Fibroblast of skin of abdomen (primary cell): ENCODE results near the gene PEAK1.

Experiments
- DNase-seq: peaks from one replicate; pipeline ENCODE4 v3.0.0-alpha.2; 2013

Gene PEAK1

DNA sequence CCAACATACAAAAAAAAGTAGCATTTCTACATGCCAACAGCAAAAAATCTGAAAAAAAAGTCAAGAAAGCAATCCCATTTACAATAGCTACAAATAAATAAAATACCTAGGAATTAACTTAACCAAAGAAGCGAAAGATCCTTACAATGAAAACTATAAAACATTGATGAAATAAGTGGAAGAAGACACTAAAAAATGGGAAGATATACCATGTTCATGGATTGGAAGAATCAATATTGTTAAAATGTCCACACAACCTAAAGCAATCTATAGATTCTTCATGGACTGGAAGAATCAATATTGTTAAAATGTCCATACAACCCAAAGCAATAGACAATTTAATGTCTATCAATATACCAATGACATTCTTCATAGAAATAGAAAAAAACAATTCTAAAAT, 21.0 kb downstream of the PEAK1 start:
- no peak for DNase-seq

DNA sequence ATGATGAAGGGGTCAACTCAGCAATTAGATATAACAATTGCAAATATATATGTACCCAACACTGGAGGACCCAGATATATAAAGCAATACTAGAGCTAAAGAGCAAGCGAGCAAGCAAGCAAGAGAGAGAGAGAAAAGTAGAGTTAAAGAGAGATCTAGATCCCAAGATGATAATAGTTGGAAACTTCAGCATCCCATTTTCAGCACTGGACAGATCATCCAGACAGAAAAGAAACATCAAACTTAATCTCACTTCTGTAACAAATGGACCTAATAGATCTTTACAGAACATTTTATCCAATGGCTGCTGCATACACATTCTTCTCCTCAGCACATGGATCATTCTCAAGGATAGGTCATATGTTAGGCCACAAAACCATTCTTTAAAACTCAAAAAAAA, 23.2 kb downstream of the PEAK1 start:
- no peak for DNase-seq

DNA sequence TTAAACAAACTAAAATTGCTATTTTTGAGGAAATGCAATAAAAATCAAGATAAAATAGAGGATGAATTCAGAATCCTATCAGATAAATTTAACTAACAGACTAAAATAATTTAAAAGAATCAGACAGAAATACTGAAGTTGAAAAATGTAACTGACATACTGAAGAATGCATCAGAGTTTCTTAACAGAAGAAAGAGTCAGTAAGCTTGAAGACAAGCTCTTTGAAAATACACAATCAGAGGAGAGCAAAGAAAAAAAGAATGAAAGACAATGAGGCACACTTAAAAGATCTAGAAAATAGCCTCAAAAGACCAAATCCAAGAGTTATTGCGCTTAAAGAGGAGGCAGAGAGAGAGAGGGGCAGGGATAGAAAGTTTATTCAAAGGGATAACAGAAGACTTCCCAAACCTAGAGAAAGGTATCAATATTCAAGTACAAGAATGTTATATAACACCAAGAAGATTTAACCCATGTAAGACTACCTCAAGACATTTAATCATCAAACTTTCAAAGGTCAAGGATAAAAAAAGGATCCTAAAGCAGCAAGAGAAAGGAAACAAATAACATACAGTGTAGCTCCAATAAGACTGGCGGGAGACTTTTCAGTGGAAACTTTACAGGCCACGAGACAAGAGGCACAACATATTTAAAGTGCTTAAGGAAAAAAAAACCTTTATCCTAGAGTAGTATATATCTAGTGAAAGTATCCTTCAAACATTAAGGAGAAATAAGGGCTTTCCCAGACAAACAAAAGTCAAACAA, 24.7 kb downstream of the PEAK1 start:
- no peak for DNase-seq

DNA sequence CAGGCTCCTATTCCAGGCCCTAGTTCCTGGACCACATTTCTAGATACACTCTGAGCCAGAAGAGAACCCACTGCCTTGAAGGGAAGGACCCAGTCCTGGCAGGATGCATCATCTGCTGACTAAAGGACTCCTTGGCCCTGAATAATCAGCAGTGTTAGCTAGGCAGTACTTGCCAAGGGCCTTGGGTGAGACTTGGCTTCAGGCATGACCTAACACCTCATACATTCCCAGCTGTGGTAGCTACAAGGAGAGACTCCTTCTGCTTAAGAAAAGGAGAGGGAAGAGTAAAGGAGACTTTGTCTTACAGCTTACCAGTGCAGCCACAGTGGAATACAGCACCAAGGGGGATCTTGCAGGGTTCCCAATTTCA, 26.4 kb downstream of the PEAK1 start:
- DNase-seq: peak; percentile 28

DNA sequence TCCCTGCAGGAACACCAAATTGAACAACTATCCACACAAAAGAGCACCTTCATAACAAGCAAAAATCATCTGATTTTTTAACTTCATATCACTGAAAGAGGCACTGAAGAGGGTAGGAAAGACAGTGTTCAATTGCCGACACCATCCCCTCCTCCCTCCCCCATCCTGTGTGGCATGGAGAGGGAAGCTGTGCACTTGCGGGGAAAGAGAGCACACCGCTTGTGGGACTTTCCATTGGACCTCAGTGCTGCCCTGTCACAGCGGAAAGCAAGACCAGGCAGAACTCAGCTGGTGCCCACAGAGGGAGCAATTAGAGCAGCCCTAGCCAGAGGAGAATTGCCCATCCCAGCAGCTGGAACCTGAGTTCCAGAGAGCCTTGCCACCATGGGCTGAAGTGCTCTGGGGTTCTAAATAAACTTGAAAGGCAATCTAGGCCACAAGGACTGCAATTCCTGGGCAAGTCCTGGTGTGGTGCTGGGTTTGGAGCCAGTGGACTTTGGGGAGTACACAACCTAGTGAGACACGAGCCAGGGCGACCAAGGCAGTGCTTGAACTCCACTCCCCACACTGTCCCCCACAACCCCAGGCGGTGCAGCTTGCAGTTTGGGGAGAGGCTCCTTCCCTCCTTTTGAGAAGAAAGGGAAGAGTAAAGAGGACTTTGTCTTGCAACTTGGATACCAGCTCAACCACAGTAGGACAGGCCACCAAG, 27.0 kb downstream of the PEAK1 start:
- no peak for DNase-seq

DNA sequence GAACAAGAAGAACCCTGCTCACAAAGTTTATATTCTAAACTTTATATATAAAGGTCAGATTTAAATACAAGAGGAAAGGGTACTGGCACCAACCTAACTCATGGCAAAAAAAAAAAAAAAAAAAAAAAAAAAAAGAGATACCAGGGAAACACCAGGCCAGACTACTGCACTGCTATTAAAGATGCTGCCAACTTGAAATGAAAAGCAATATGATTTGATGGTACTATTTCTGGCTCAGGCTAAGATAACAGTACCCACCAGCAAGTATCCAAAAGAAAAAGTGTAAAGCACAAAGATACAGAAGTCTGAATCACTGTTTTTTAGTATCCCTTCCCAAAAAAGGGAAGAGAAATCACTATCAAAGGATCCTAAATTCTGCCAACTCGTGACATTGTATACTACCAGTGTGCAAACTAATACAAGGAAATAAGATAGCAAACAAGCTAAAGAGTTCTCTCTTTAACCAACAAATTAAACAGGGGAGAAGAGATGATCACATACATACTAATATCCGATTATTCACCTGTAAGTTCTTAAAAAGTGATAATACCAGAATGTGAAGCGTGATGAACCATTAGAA, 28.4 kb downstream of the PEAK1 start:
- DNase-seq: no peak

DNA sequence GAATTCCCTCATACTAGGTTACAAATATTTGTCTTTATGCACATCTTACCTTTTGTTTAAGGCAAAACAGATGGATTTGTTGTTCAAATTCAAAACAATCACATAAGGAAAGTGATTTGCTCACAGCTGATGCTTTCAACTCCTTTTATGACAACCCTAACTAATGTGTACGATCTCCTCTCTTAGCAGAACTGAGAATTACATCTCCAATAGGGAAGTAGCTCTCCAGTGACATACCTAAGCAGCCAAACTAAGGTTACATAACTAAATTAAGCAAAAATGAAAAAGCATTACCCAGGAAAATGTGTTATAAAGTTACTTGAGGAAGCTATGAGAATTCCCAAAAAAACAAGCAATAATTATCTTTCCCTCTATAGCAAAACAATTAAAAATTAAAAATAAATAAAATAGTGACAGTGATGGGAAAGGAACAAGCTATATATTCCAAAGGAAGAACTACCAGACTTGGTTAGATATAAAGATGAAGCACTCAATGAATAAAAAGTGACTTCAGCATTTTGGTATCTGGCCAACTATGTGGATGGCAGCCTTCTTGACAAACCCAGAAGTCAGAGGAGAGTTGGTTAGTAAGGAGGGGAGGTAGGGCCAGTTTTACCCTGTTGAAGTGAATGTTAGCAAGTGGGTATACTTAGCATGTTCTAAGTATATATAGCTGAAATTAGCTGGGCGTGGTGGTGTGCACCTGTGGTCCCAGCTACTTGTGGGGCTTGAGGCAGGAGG, 32.4 kb downstream of the PEAK1 start:
- DNase-seq: peak; percentile 25

DNA sequence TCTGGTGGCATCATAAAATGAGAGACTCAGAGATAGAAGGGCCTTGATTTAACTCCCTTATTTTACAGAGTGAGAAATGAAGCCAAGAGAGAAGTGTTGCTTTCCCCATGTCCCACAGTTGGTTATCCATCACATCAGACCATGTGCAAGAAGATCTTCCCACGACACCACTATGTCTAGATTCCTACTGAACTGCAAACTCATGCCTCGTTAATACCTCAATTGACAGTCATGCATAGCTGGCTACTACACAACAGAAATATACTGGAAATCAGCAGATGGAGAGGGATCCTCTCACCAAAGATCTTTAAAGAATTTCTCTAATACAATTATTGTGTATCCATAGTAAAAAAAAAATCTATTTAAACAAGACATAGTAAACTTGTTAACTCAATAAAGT, 33.3 kb downstream of the PEAK1 start:
- DNase-seq: peak; percentile 8

DNA sequence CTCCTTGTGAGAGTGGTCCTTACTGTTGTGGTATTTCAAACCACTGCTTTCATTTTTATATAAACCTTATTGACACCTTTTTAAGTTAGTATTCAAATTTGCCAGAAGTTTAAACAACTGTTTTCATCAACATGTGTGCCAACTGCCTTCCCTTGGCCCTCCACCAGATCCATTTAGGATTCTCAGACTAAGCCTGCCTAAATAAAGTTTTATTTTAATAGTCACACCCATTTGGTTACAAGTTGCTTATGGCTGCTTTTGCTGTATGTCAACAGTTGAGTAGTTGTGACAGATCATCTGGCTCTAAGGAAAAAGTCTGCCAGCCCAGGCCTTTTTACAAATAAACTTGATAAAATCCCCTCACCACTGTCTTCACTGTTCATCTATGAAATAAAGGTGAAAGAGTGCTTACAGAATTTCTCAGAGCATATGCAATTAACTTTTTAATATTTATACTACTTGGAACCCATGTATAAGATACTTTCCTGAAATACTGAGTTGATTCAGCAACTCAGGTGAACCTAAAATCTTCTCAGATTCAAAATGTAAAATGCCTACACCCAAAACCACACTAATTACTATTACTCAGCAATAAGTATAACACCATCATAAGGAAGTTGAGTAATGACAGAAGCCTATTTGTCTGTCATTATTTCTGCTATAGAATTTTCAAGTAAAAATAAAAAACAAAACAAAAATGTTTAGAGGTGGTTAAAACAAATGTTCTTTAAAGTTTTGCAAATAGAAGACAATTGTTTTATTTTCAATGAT, 35.1 kb downstream of the PEAK1 start:
- DNase-seq: no peak

DNA sequence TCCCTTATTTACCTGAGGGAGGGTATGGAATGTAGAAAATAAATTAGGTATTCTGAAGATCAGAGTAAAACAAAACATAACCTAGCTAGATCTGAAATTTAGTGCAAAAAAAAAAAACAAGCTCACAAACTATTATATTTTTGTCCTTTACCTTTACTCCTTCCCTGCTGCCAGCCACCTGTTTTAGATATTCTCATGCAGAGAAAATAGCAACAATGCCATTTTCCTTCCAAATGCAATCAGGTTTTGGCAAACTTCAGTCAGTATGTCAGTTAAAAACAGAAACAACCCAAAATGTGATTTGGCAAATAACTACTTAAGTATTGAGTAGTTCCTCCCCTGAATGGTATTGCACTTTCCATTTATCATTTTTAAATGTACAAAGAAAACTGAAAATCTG, 35.8 kb downstream of the PEAK1 start:
- no peak for DNase-seq

DNA sequence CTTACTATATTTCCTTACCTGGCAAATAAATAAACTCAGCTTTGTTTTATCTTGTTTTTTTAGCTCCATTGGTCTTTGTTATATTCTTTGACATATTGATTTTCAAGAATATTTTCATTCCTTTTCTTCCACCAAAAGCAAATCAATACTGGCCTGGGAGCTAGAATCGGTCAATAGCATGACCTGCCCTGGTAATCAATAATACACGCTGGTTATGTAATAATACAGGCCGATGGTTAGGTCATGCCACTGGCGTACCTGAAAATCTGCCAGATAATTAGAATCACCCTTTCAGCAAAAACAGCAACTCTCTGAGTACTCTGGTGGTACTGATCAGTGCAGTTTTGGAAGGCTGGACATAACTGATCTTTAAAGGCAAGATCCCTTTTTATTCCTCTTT, 39.9 kb downstream of the PEAK1 start:
- no peak for DNase-seq

DNA sequence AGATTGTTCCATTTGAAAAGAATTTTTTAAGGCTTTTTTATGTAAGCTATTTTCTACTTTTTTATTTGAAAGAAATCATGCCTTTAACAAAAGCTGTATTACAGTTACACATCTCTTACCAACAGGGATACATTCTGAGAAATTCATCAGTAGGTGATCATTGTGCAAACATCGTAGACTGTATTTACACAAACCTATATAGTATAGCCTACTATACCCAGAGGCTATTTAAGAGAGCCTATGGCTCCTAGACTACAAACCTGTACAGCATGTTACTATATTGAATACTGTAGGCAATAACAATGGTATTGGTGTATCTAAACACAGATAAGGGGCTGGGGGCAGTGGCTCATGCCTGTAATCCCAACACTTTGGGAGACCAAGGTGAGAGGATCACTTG, 43.1 kb downstream of the PEAK1 start:
- DNase-seq: no peak

DNA sequence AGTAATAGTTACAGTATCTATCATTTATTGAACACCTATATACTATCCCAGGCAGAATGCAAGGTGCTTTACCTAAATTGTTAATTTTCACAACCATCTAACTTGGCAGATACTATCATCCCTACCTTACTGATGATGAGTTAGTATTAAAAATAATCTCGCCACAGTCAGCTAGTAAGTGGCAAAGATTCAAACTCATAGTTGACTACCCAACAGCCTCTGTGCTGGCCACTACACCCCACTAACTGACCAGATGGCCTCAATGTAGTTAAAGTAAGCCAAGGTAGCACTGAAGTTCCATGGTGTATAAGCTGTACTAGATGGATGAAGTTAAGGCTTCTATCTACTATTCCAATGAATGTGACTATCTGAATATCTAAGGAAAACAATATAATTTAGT, 44.8 kb downstream of the PEAK1 start:
- DNase-seq: no peak

DNA sequence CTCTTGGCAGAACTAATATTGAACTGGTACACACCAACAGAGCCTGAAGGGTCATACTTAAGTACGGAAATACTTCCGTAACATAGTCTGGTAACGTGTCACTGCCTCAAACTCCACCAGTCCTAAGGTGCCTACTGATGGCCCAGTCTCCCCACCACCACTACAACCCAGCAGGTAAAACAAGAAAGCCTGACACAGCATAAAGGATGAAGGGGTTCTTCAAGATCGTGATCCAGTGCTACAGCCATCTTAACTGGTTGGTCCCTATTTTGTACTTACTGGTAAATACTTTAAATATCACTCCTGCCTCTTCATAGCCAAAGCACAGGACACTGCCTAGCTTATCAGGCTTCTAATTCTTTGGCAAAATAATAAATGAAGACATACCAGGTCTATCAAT, 46.5 kb downstream of the PEAK1 start:
- no peak for DNase-seq

DNA sequence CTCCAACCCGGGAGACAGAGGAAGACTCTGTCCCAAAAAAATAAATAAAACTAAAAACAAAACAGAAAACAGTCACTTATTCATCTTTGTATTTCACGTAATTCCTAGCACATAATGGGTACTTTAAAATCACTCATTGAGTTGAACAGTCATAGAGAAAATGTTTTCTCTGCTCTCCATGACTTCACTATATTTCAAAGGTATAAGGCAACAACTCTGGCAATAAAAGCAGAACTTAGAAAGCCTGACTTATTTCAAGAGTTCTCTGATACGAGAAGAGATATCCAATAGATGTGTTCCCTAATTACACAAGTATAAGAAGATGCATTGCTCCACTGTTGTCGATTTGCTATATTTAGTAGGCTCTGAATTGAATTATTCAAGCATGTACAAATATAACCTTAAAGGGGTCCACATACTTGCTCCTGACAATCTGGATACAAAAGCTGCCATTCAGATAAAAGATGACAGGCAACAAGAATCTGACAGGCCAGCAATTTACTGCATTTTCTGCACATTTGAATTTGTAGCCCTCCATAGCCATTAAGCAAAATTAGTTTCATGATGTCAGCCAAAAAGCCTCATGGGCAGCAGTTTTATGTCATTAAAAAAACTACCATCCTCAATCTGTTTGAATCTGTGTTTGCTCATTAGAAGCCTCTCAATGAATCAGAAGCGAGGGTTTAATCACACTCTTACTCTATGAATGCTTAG, 47.9 kb downstream of the PEAK1 start:
- DNase-seq: no peak

DNA sequence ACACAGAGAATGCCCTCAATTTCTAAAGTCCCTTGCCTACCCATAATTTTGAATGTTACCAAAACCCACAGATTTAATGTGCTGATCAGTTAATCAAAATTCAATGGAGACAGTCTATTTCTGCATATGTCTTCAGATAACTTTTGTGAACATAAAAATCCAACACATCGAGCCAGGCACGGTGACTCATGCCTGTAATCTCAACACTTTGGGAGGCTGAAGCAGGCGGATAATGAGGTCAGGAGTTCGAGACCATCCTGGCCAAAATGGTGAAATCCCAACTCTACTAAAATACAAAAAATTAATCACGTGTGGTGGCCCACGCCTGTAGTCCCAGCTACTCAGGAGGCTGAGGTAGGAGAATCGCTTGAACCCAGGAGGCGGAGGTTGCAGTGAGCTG, 49.3 kb downstream of the PEAK1 start:
- DNase-seq: no peak

DNA sequence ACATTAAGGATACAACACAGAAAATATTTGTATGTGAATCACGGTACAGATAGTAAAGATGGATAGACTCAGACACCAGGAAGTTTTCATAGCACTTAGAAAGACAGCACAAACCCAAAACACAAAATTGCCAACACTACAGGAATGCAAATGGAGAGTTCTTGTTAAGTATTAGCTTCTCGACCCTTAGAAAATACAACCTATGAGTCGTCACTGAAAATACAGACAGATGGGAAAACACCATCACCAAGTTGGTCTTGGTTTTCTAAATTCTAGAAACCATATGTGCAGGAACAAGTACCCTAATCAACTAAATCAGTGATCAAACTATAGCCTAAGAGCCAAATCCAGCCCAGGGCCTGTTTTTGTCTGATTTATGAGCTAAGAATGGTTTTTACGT, 50.7 kb downstream of the PEAK1 start:
- DNase-seq: peak; percentile 34

DNA sequence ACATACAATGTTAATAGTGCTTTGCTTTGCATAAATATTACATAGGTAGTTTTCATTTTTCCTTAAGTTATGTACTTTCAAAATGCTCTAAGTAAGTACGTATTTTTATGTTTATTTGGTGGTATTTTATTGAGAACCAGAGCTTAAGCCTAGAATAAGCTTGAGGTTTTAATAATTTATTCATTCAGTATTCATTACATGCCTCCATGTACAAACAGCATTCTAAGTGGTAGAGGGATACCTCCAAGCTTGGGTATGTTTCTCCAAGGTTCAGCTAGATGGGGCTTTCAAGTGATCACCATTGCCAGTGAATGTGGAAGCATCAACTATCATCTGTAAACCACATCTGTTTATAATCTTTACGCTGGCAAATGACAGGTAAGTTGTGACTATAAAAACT, 52.3 kb downstream of the PEAK1 start:
- no peak for DNase-seq

DNA sequence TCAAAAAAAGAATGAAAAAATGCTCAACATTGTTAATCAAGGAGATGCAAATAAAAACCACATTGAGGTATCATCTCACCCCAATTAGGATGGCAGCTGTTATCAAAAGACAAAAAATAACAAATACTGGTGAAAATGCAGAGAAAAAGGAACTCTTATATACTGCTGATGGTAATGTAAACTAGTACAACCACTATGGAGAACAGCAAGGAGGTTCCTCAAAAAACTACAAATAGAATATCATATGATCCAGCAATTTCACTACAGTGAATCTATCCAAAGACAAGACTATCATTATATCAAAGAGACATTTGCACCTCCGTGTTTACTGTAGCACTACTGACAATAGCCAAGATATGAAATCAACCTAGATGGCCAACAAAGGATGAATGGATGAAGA, 58.4 kb downstream of the PEAK1 start:
- no peak for DNase-seq

DNA sequence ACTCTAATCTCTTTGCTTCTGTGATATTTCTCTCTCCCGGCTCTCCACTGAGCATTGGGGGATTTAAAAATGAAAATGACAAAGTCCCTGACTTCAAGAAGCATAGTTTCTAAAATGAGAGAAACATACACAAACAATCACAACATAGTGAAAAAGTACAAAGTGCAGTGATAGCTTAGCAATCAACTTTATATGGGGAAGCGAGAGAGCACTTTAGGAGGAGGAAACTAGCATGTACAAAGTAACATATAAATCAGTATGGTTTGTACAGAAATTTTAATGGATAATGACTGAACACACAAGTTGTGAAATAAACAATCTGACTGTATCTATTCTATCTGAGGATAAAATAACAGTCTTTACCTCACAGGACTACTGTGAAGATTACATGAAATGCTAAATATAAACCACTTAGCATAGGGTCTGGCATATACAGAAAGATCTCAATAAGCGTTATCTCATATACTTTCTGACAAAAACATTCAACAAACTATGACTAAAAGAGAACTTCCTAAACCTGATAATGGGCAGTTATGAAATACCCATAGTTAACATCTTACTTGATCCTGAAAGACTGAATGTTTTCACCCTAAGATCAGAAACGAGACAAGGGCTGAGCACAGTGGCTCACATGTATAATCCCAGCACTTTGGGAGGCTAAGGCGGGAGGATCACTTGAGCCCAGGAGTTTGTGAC, 61.2 kb downstream of the PEAK1 start:
- DNase-seq: no peak

DNA sequence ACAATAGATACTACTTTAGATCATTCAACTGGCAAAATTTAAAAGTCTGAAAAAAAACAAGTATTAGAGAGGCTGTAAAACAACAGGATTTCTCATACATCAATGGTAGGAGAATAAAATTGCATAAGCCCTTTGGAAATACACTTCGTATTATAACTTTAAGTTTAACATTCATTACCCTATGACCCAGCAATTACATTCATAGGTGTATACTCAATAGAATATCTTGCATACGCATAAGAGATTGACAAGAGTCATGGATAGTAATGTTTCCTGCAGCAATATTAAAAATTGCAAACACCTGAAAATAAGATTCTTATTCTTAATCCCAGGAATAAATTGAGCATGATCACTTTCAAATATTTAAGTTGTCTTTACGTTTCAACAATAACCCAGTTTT, 63.6 kb downstream of the PEAK1 start:
- DNase-seq: no peak
